ENCODE data around the gene CACNA2D3.

DNA sequence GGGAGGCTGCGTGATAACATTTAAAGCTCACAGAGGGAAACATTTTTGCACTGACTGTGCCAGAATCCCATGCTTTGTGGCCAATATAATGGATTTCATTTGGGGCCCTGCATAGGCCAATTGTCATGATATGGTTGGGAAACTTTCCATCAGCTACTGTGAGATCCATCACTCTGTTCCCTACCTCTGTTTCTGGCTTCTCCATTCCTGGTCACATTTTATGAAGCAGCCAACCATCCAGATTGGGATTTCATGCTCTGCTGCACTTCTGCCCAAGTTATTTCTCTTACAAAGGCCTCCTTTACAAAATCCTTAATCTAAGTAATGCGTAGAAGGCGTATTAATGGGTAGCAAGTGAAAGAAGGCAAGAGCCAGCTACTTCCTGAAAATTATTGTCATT lies 584.4 kb downstream of the CACNA2D3 start:
- TF ChIP-seq, protein P1, sequence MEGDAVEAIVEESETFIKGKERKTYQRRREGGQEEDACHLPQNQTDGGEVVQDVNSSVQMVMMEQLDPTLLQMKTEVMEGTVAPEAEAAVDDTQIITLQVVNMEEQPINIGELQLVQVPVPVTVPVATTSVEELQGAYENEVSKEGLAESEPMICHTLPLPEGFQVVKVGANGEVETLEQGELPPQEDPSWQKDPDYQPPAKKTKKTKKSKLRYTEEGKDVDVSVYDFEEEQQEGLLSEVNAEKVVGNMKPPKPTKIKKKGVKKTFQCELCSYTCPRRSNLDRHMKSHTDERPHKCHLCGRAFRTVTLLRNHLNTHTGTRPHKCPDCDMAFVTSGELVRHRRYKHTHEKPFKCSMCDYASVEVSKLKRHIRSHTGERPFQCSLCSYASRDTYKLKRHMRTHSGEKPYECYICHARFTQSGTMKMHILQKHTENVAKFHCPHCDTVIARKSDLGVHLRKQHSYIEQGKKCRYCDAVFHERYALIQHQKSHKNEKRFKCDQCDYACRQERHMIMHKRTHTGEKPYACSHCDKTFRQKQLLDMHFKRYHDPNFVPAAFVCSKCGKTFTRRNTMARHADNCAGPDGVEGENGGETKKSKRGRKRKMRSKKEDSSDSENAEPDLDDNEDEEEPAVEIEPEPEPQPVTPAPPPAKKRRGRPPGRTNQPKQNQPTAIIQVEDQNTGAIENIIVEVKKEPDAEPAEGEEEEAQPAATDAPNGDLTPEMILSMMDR (IDR thresholded peaks at IDR 0.05; ENCODE audit: insufficient read depth, low read depth, low read length): no peak
- no peak for TF ChIP-seq EZH2 (IDR thresholded peaks at IDR 0.05; ENCODE audit: insufficient read depth, low read length)
